OCI-LY3 (cell line): ENCODE data around the gene SLC24A1.

Experiments
- H2AFZ ChIP-seq: fragments of 200-600, 300-600 bp; shearing (Covaris generic); 2 replicates; pipeline ENCODE4 v1.6.0; 2014; ENCODE audit warnings: antibody characterized with exemption, low read depth, low read length
- H3K27ac ChIP-seq: fragments of 200-600, 300-600 bp; sonication (generic); 2 replicates; pipeline ENCODE4 v1.5.1; 2014; ENCODE audit warnings: mild to moderate bottlenecking, low read length, moderate library complexity, mixed read lengths
- H3K27me3 ChIP-seq: fragments of 200-600, 300-600 bp; sonication (generic); 2 replicates; pipeline ENCODE4 v1.6.1; 2014; ENCODE audit warnings: low read depth, low read length, mixed read lengths
- H3K36me3 ChIP-seq: fragments of 200-600, 300-600 bp; sonication (generic); replicated peaks from 2 replicates; pipeline ENCODE3; 2014; ENCODE audit warnings: low read depth, low read length, mixed read lengths
- H3K4me1 ChIP-seq: fragments of 300-600, 200-600 bp; sonication (generic); 2 replicates; pipeline ENCODE4 v1.6.1; 2014; ENCODE audit warnings: low read length, mixed read lengths
- H3K4me2 ChIP-seq: fragments of 200-600, 300-600 bp; sonication (generic); 2 replicates; pipeline ENCODE4 v1.6.1; 2014; ENCODE audit warnings: low read length, mixed read lengths
- H3K4me3 ChIP-seq: fragments of 300-600, 200-600 bp; sonication (generic); 2 replicates; pipeline ENCODE4 v1.5.1; 2014; ENCODE audit warnings: antibody characterized with exemption, mild to moderate bottlenecking, low read length, moderate library complexity
- H3K79me2 ChIP-seq: fragments of 300-600, 200-600 bp; shearing (Covaris generic); 2 replicates; pipeline ENCODE4 v1.6.1; 2014; ENCODE audit warnings: mild to moderate bottlenecking, low read length, mixed read lengths
- H3K9ac ChIP-seq: fragments of 300-600, 200-600 bp; shearing (Covaris generic); 2 replicates; pipeline ENCODE4 v1.6.0; 2014; ENCODE audit warnings: mild to moderate bottlenecking, low read length, moderate library complexity
- H3K9me3 ChIP-seq: fragments of 200-600, 300-600 bp; shearing (Covaris generic); 2 replicates; pipeline ENCODE4 v1.6.1; 2014; ENCODE audit warnings: low read length, mixed read lengths; ENCODE audit not compliant: insufficient read depth
- H4K20me1 ChIP-seq: fragments of 200-600, 300-600 bp; sonication (generic); 2 replicates; pipeline ENCODE4 v1.6.1; 2016; ENCODE audit warnings: low read length, mixed read lengths; ENCODE audit not compliant: insufficient read depth
- EZH2phosphoT487 ChIP-seq: fragments of 200-600 bp; shearing (Covaris generic); IDR thresholded peaks from 2 replicates; pipeline ENCODE4 v1.6.1; 2018; ENCODE audit warnings: antibody characterized with exemption, mixed run types, low read depth
- TF ChIP-seq, protein P1 (sequence below): fragments of 200-600, 300-600 bp; sonication (generic); IDR thresholded peaks from 2 replicates; pipeline ENCODE4 v1.5.1; 2014; ENCODE audit warnings: antibody characterized with exemption, low read length, low read depth

Gene SLC24A1

DNA sequence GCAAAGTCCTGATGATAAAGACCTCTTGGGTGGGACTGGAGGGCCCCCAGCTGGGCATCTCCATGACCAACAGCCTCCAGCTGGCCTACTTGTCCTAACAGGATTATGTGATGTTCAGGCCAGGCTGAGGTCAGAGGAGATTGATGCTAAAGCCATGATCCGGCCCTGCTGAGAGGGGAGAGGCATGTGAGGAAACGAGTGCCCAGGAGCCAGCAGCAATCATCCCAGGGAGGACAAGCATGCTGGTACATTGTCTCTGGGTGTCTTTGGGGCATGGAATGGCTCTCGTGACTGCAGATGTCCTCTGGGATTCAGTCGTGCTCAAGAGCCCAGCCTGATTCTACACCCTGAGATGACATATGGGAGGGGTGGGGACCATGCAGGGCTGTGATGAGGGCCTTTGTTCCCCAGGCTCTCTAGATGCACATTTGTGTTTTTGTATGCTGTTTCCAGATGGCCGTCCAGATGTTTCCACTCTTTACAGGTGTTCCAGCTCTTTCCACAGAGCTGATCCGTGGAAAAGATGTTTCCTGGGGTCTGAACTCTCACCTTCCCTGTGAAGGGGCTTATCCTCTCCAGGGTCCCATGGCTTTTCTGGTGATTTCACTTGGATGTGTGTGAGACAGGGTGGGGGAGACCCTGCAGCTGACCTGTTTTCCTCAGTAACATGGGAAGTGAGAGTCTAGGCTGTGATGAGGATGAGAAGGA lies 20.2 kb downstream of the SLC24A1 start:
- peaks cover 31% of the 10 kb centered on the region for H3K27me3 ChIP-seq
- H3K9me3 ChIP-seq = no peaks in the 10 kb centered on the region
- H3K9ac ChIP-seq = no peak overlapping the region
- 0 out of 2 replicates have a peak, but pooled peaks cover 6% of the 10 kb centered on the region for H3K4me1 ChIP-seq
- TF ChIP-seq EZH2phosphoT487 = no peak
- TF ChIP-seq, protein P1, sequence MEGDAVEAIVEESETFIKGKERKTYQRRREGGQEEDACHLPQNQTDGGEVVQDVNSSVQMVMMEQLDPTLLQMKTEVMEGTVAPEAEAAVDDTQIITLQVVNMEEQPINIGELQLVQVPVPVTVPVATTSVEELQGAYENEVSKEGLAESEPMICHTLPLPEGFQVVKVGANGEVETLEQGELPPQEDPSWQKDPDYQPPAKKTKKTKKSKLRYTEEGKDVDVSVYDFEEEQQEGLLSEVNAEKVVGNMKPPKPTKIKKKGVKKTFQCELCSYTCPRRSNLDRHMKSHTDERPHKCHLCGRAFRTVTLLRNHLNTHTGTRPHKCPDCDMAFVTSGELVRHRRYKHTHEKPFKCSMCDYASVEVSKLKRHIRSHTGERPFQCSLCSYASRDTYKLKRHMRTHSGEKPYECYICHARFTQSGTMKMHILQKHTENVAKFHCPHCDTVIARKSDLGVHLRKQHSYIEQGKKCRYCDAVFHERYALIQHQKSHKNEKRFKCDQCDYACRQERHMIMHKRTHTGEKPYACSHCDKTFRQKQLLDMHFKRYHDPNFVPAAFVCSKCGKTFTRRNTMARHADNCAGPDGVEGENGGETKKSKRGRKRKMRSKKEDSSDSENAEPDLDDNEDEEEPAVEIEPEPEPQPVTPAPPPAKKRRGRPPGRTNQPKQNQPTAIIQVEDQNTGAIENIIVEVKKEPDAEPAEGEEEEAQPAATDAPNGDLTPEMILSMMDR = no peak
- no peak overlapping the region for H3K4me2 ChIP-seq
- no peak overlapping the region for H3K4me3 ChIP-seq
- H3K36me3 ChIP-seq = no peaks in the 10 kb centered on the region
- peaks cover 13% of the 10 kb centered on the region for H4K20me1 ChIP-seq
- H3K79me2 ChIP-seq = no peaks in the 10 kb centered on the region
- no peak overlapping the region for H3K27ac ChIP-seq
- no peak overlapping the region for H2AFZ ChIP-seq

DNA sequence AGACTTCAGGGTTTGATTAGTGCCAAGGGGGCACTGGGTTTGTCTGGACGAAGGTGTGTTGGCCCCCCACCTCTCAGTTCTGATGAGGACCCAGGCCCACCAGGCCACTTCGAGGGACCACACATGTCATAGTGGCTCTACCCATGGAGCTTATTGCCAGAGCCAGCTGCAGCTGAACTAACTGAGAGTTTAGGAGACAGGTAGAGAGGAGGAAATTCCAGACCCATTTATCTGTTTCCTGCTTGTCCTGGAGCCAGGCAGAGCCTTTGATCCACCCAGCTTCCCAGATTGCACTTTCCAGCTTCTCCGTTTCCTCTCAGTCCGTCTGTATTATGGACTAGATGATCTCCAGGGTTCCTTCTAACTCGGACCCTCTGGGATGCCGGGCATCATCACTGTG lies 20.9 kb downstream of the SLC24A1 start:
- H3K4me1 ChIP-seq = 0 out of 2 replicates have a peak, but pooled peaks cover 6% of the 10 kb centered on the region
- H3K4me2 ChIP-seq = no peak overlapping the region
- H3K27ac ChIP-seq = no peak overlapping the region
- H3K36me3 ChIP-seq = no peaks in the 10 kb centered on the region
- H2AFZ ChIP-seq = no peak overlapping the region
- TF ChIP-seq, protein P1 = no peak
- TF ChIP-seq EZH2phosphoT487 = no peak
- H3K4me3 ChIP-seq = no peak overlapping the region
- H3K27me3 ChIP-seq = peaks cover 26% of the 10 kb centered on the region
- no peaks in the 10 kb centered on the region for H3K79me2 ChIP-seq
- H4K20me1 ChIP-seq = peaks cover 13% of the 10 kb centered on the region
- no peak overlapping the region for H3K9ac ChIP-seq
- no peaks in the 10 kb centered on the region for H3K9me3 ChIP-seq

DNA sequence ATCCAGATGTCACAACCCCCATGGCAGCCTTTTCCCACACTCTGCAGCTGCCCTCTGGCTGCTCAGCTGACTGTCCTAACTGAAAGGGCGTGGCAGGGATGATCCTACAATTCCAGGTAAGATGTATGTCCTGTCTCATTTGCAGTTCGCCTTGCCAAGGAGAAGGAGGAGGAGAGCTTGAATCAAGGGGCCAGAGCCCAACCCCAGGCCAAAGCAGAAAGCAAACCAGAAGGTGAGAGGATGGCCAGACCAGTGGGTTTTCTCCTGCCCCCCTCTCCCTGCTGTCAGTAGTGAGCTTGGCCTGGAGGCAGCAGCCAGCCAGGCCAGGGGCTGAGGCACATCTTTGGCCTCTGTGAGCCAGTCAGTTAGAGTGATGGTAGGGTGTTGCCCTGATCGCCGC lies 22.5 kb downstream of the SLC24A1 start:
- Histone ChIP-seq H3K27me3 (peaks cover 13% of the 10 kb centered on the region), H3K27ac (no peak overlapping the region), H3K36me3 (no peaks in the 10 kb centered on the region), H3K79me2 (no peaks in the 10 kb centered on the region), H2AFZ (no peak overlapping the region), H3K9ac (no peak overlapping the region), H4K20me1 (peaks cover 6% of the 10 kb centered on the region; the same call in 1 of the 2 replicates), H3K4me1 (no peaks in the 10 kb centered on the region), H3K9me3 (no peaks in the 10 kb centered on the region), H3K4me2 (no peak overlapping the region), H3K4me3 (no peak overlapping the region)
- TF ChIP-seq, protein P1 = no peak
- TF ChIP-seq EZH2phosphoT487 = no peak

DNA sequence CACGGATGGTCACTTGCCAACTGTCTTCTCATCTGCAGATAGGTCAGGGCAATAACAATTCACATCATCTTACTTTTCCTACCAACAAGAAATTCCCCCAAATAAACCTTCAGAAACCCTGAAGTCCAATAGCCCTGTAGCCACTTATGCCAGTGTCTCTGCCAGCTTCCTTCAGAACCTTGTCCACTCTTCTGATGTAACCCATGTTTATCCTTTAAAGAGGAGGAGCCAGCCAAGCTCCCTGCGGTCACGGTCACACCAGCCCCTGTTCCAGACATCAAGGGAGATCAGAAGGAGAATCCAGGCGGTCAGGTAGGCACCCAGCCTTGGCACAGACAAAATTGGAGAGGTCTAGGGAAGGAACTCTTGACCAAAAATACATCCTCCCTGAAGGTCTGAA lies 23.7 kb downstream of the SLC24A1 start:
- H3K9me3 ChIP-seq = no peaks in the 10 kb centered on the region
- TF ChIP-seq, protein P1 = no peak
- TF ChIP-seq EZH2phosphoT487 = no peak
- H4K20me1 ChIP-seq = no peaks in the 10 kb centered on the region
- H3K79me2 ChIP-seq = no peaks in the 10 kb centered on the region
- H3K27ac ChIP-seq = no peak overlapping the region
- H3K36me3 ChIP-seq = no peaks in the 10 kb centered on the region
- H3K4me3 ChIP-seq = no peak overlapping the region
- no peak overlapping the region for H3K4me2 ChIP-seq
- no peaks in the 10 kb centered on the region; the same call in 1 of the 2 replicates for H3K4me1 ChIP-seq
- H3K9ac ChIP-seq = no peak overlapping the region
- peaks cover 1% of the 10 kb centered on the region for H3K27me3 ChIP-seq
- no peak overlapping the region for H2AFZ ChIP-seq
